Neuronal stem cell (in vitro differentiated cells): ENCODE measurements around the gene LRMDA.

Source experiments
- DNase-seq: peaks from one replicate; pipeline ENCODE4 v3.0.0-alpha.2; 2013; ENCODE audit warnings: low spot score
- H2AFZ ChIP-seq: one replicate; pipeline ENCODE4 v1.6.1; 2013; ENCODE audit warnings: mild to moderate bottlenecking, low read length, inconsistent platforms
- H2AK5ac ChIP-seq: 2 replicates; pipeline ENCODE4 v1.6.1; 2013; ENCODE audit warnings: low read depth, mild to moderate bottlenecking, inconsistent platforms, low read length, moderate library complexity, mixed read lengths
- H2BK120ac ChIP-seq: 2 replicates; pipeline ENCODE4 v1.6.1; 2013; ENCODE audit warnings: low read depth, mild to moderate bottlenecking, inconsistent platforms, low read length, moderate library complexity, mixed read lengths
- H2BK12ac ChIP-seq: one replicate; pipeline ENCODE4 v1.6.1; 2013; ENCODE audit warnings: low read length, inconsistent platforms
- H2BK15ac ChIP-seq: 2 replicates; pipeline ENCODE4 v1.6.1; 2013; ENCODE audit warnings: mild to moderate bottlenecking, low read length, inconsistent platforms, mixed read lengths
- H2BK5ac ChIP-seq: one replicate; pipeline ENCODE4 v1.6.1; 2013; ENCODE audit warnings: inconsistent platforms, mild to moderate bottlenecking, low read length, moderate library complexity
- H3K14ac ChIP-seq: one replicate; pipeline ENCODE4 v1.6.1; 2013; ENCODE audit warnings: low read length, inconsistent platforms
- H3K18ac ChIP-seq: 2 replicates; pipeline ENCODE4 v1.6.1; 2013; ENCODE audit warnings: low read length, inconsistent platforms
- H3K23ac ChIP-seq: 2 replicates; pipeline ENCODE4 v1.6.1; 2013; ENCODE audit warnings: low read depth, mild to moderate bottlenecking, mixed read lengths, low read length, inconsistent platforms; ENCODE audit not compliant: poor library complexity
- H3K27ac ChIP-seq: replicated peaks from 3 replicates; pipeline ENCODE4 v1.5.1; 2013; ENCODE audit warnings: low read length, inconsistent platforms
- H3K27me3 ChIP-seq, 3 experiments: 2 replicates each; pipeline ENCODE4 v1.6.1; 2013; ENCODE audit warnings: low read length in 3 of 3, mild to moderate bottlenecking in 2 of 3, inconsistent platforms in 1 of 3, low read depth in 1 of 3, mixed read lengths in 1 of 3, moderate library complexity in 1 of 3; ENCODE audit not compliant: control insufficient read depth in 3 of 3, insufficient read depth in 3 of 3
- H3K36me3 ChIP-seq, 2 donors: replicated peaks in 1 of 2; 2 replicates each; pipeline ENCODE4 v1.6.1; 2013; ENCODE audit warnings: low read length in 2 of 2; ENCODE audit not compliant: control insufficient read depth in 2 of 2, insufficient read depth in 2 of 2
- H3K4ac ChIP-seq: 2 replicates; pipeline ENCODE4 v1.6.1; 2013; ENCODE audit warnings: inconsistent platforms, mild to moderate bottlenecking, low read length, moderate library complexity
- H3K4me1 ChIP-seq, 2 donors: 1 replicate in 1 of 2; 2 replicates in 1 of 2; pipeline ENCODE4 v1.6.1; 2013; ENCODE audit warnings: low read length in 2 of 2, low read depth in 1 of 2; ENCODE audit not compliant: control insufficient read depth in 2 of 2, insufficient read depth in 1 of 2
- H3K4me2 ChIP-seq: one replicate; pipeline ENCODE4 v1.6.1; 2013; ENCODE audit warnings: mild to moderate bottlenecking, low read length, inconsistent platforms; ENCODE audit not compliant: insufficient read depth, poor library complexity, severe bottlenecking
- H3K4me3 ChIP-seq, 2 donors: 2 replicates each; pipeline ENCODE4 v1.5.1; 2013; ENCODE audit warnings: low read length in 2 of 2, mild to moderate bottlenecking in 2 of 2, inconsistent platforms in 1 of 2, moderate library complexity in 1 of 2
- H3K79me1 ChIP-seq: one replicate; pipeline ENCODE4 v1.6.1; 2013; ENCODE audit warnings: low read depth, mild to moderate bottlenecking, inconsistent platforms, low read length, moderate library complexity
- H3K9ac ChIP-seq: one replicate; pipeline ENCODE4 v1.6.1; 2013; ENCODE audit warnings: mild to moderate bottlenecking, low read depth, low read length, inconsistent platforms; ENCODE audit not compliant: poor library complexity
- H3K9me3 ChIP-seq, 2 donors: replicated peaks in 1 of 2; 2 replicates each; pipeline versions ENCODE3 to v1.6.1; 2013; ENCODE audit warnings: low read length in 2 of 2, mild to moderate bottlenecking in 2 of 2, inconsistent platforms in 1 of 2, low read depth in 1 of 2, mixed read lengths in 1 of 2, moderate library complexity in 1 of 2; ENCODE audit not compliant: control insufficient read depth in 2 of 2, insufficient read depth in 1 of 2
- H4K8ac ChIP-seq: one replicate; pipeline ENCODE4 v1.6.1; 2013; ENCODE audit warnings: low read depth, mild to moderate bottlenecking, inconsistent platforms, low read length, moderate library complexity
- H4K91ac ChIP-seq: one replicate; pipeline ENCODE4 v1.6.1; 2013; ENCODE audit warnings: low read length, low read depth, mild to moderate bottlenecking, inconsistent platforms; ENCODE audit not compliant: poor library complexity
- WGBS, 2 donors: extraction: QIAGEN DNeasy Blood & Tissue Kit; methylation state at CpG; one replicate each; pipeline ENCODE4 v1.1.7; 2013; ENCODE audit warnings: missing lambda C conversion rate in 2 of 2, mixed read lengths in 1 of 2; ENCODE audit not compliant: insufficient read length in 2 of 2, insufficient replicate concordance in 1 of 2; ENCODE audit errors: extremely low coverage in 2 of 2; 5-methylcytosine and 5-hydroxymethylcytosine counted together

The LRMDA gene

DNA sequence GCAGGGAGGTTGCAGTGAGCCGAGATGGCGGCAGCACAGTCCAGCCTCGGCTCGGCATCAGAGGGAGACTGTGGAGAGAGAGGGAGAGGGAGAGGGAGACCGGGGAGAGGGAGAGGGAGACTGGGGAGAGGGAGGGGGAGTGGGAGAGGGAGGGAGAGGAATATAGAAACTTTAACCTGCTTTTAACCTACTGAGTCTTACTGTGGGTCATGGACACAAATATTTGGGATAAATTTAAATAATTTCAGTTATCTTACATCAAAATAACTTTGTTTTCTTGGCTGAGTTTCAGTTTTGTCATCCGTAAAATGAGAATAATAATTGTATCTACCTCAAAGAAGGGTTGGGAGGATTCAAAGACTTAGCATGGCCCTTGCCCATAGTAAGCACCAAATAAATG lies 319.8 kb downstream of the LRMDA start:
- H2AFZ ChIP-seq, result no peak overlapping the region
- H2BK12ac ChIP-seq, result no peak overlapping the region
- H3K14ac ChIP-seq, result no peak overlapping the region
- no peak overlapping the region for H2BK15ac ChIP-seq
- no peaks in the 10 kb centered on the region for H3K27me3 ChIP-seq
- no peak overlapping the region for H3K18ac ChIP-seq
- no peak overlapping the region for H3K4me3 ChIP-seq
- no peak overlapping the region for H3K27ac ChIP-seq
- H3K4ac ChIP-seq, result no peak overlapping the region
- no peak overlapping the region for H2BK5ac ChIP-seq
- no peaks in the 10 kb centered on the region for H3K4me1 ChIP-seq
- H2BK120ac ChIP-seq, result no peak overlapping the region
- no CpG with 5 or more reads among the region's 6 CpGs for whole genome bisulfite sequencing, 2 donors
- H2AK5ac ChIP-seq, result no peak overlapping the region
- DNase-seq, result no peak
- H3K9me3 ChIP-seq, result no peaks in the 10 kb centered on the region
- no peak overlapping the region for H3K4me2 ChIP-seq
- no peak overlapping the region for H4K8ac ChIP-seq
- H4K91ac ChIP-seq, result no peak overlapping the region
- H3K23ac ChIP-seq, result no peak overlapping the region
- H3K9ac ChIP-seq, result no peak overlapping the region
- no peaks in the 10 kb centered on the region for H3K36me3 ChIP-seq
- no peaks in the 10 kb centered on the region for H3K79me1 ChIP-seq

- Histone ChIP-seq H4K8ac (no peak overlapping the region), H3K23ac (no peak overlapping the region), H3K9me3 (no peaks in the 10 kb centered on the region), H3K4ac (no peak overlapping the region), H3K27me3 (no peaks in the 10 kb centered on the region), H3K14ac (no peak overlapping the region), H3K27ac (no peak overlapping the region), H2BK12ac (no peak overlapping the region), H4K91ac (no peak overlapping the region), H2AK5ac (no peak overlapping the region), H2BK5ac (no peak overlapping the region), H3K9ac (no peak overlapping the region), H2BK120ac (no peak overlapping the region), H3K4me2 (no peak overlapping the region), H3K79me1 (no peaks in the 10 kb centered on the region), H2AFZ (no peak overlapping the region), H3K4me1 (no peaks in the 10 kb centered on the region), H3K4me3 (no peak overlapping the region), H3K36me3 (no peaks in the 10 kb centered on the region), H2BK15ac (no peak overlapping the region), H3K18ac (no peak overlapping the region)
- no CpG with 5 or more reads among the region's 3 CpGs for WGBS, 2 donors
- DNase-seq, result no peak
Measured at GRCh38 chr10:75753621-75754020, 322.2 kb downstream of the LRMDA start.

GRCh38 chr10:75754096-75754831 lies 322.8 kb downstream of the LRMDA start:
- no peaks in the 10 kb centered on the region for H3K9me3 ChIP-seq
- no peak overlapping the region for H4K8ac ChIP-seq
- H2BK15ac ChIP-seq, result no peak overlapping the region
- H3K14ac ChIP-seq, result no peak overlapping the region
- no peak overlapping the region for H3K18ac ChIP-seq
- H3K4me2 ChIP-seq, result no peak overlapping the region
- H3K4me1 ChIP-seq, result no peaks in the 10 kb centered on the region
- no peak overlapping the region for H2BK12ac ChIP-seq
- H3K27ac ChIP-seq, result no peak overlapping the region
- no peaks in the 10 kb centered on the region for H3K36me3 ChIP-seq
- H2AFZ ChIP-seq, result no peak overlapping the region
- H4K91ac ChIP-seq, result no peak overlapping the region
- no peak overlapping the region for H2BK120ac ChIP-seq
- no peak overlapping the region for H3K9ac ChIP-seq
- no peak overlapping the region for H2AK5ac ChIP-seq
- WGBS, 2 donors, result no CpG with 5 or more reads among the region's 6 CpGs
- H3K4ac ChIP-seq, result no peak overlapping the region
- H3K23ac ChIP-seq, result no peak overlapping the region
- no peaks in the 10 kb centered on the region for H3K27me3 ChIP-seq
- no peak overlapping the region for H2BK5ac ChIP-seq
- no peak for DNase-seq
- H3K79me1 ChIP-seq, result no peaks in the 10 kb centered on the region
- no peak overlapping the region for H3K4me3 ChIP-seq

DNA sequence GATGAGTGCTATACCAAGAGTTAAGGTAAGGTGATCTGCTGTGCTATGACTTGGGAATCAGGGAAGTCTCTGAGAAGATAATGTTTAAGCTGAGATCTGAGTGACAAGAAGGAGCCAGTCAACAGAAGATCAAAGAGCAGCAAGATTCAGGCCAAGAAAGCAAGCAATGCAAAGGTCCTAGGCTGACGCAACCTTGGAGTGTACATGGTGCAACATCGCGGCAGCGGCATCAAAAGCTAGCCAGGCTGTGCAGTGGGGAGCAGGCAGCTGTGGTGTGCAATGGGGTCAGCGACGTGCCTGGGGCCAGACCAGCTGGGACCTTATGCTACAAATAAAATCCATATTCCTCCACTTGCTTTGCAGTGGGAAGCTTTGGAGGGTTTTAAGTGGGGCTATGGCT lies 324.1 kb downstream of the LRMDA start:
- Histone ChIP-seq H3K4ac (no peak overlapping the region), H2BK120ac (no peak overlapping the region), H3K27me3 (peaks cover 0 to under 1% (median 0%) of the 10 kb centered on the region in 3 experiments)

More for the DNA sequence above, 324.1 kb downstream of the LRMDA start:
- Histone ChIP-seq H3K4me1 (no peaks in the 10 kb centered on the region), H3K14ac (no peak overlapping the region), H2BK15ac (no peak overlapping the region), H3K9me3 (no peaks in the 10 kb centered on the region), H3K18ac (no peak overlapping the region), H3K4me3 (no peak overlapping the region), H2AK5ac (no peak overlapping the region), H4K8ac (no peak overlapping the region), H2BK5ac (no peak overlapping the region), H3K9ac (no peak overlapping the region), H3K23ac (no peak overlapping the region), H3K79me1 (no peaks in the 10 kb centered on the region), H2BK12ac (no peak overlapping the region), H3K36me3 (no peaks in the 10 kb centered on the region), H2AFZ (no peak overlapping the region), H3K4me2 (no peak overlapping the region), H4K91ac (no peak overlapping the region), H3K27ac (no peak overlapping the region)
- WGBS, 2 donors, result no CpG with 5 or more reads among the region's 6 CpGs
- DNase-seq, result no peak
